Epithelial cell of proximal tubule (primary cell): Measurements from ENCODE around the gene SYNE3. TPM values are rescaled to one million over a fixed set of nuclear protein-coding genes. Genes with fewer than 3 reads are reported as not detected.
"Not testable (repeated sequence)": the region's sequence is repeated elsewhere in the genome, so short reads cannot be mapped to it uniquely, and the experiment has no call there.

ENCODE experiments used
- DNase-seq: peaks from one replicate; pipeline ENCODE4 v3.0.0-alpha.2; 2011; ENCODE audit warnings: low read depth
- H3K4me3 ChIP-seq: 2 replicates; pipeline ENCODE4 v1.5.1; 2011; ENCODE audit warnings: low read depth, mild to moderate bottlenecking, low read length
- total RNA-seq: library from RNA; depleted of rRNA; stranded (reverse); fragments of >200 nt; gene quantifications from 2 replicates; pipeline ENCODE4 v1.2.3, GENCODE V29; 2015
- TF ChIP-seq, protein P1 (sequence below): conservative IDR thresholded peaks from 2 replicates; pipeline ENCODE4 v1.5.1; 2012; ENCODE audit warnings: low read depth, mild to moderate bottlenecking, low read length

Gene SYNE3
- total RNA-seq, 1 donor from 2014 or later = not detected

DNA sequence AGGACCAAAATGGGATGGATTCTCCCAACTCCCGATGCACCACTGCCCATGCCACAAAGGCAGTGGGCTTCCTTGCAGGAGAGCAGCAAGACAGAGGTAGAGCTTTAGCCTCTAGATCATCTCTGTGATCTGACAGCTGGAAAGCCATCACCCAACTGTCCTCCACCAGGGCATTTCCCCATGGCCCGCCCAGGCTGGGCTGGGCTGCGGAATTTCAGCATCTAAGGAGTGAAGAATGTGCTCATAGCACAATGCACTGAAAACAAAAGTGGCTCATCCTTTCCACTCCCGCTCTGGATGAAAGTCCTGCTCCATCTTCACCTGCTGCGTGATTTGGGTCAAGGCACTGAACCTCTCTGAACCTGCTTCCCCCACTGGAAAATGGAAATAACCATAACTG is 5.6 kb downstream of the SYNE3 start:
- TF ChIP-seq, protein P1, sequence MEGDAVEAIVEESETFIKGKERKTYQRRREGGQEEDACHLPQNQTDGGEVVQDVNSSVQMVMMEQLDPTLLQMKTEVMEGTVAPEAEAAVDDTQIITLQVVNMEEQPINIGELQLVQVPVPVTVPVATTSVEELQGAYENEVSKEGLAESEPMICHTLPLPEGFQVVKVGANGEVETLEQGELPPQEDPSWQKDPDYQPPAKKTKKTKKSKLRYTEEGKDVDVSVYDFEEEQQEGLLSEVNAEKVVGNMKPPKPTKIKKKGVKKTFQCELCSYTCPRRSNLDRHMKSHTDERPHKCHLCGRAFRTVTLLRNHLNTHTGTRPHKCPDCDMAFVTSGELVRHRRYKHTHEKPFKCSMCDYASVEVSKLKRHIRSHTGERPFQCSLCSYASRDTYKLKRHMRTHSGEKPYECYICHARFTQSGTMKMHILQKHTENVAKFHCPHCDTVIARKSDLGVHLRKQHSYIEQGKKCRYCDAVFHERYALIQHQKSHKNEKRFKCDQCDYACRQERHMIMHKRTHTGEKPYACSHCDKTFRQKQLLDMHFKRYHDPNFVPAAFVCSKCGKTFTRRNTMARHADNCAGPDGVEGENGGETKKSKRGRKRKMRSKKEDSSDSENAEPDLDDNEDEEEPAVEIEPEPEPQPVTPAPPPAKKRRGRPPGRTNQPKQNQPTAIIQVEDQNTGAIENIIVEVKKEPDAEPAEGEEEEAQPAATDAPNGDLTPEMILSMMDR = no peak
- H3K4me3 ChIP-seq = no peak overlapping the region
- DNase-seq = no peak

GRCh38 chr14:95510344-95510743 is 6.1 kb downstream of the SYNE3 start:
- H3K4me3 ChIP-seq, DNase-seq: not testable (repeated sequence)

DNA sequence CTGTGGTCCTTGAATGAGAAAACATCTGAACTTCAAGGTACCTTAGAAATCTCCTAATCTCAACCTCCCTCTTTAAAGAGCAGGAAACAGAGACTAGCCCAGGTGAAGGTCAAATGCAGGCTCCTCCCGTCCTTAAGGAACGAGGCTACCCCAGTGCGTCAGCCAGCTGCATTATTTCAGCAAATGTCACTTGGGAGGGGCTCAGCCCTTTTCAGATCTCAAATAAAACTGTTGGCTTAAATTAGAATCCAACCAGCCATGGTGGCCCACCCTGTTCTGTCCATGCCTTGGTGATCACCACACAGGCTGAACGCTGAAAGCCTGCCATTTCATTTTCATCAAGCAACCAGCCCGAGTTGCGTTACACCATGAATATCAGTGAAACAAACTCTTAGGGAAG is 7.0 kb downstream of the SYNE3 start:
- TF ChIP-seq, protein P1 = no peak
- no peak for DNase-seq
- no peak overlapping the region for H3K4me3 ChIP-seq

GRCh38 chr14:95508377-95508776 is 8.1 kb downstream of the SYNE3 start:
- TF ChIP-seq, protein P1 = no peak
- DNase-seq = no peak
- no peak overlapping the region for H3K4me3 ChIP-seq

DNA sequence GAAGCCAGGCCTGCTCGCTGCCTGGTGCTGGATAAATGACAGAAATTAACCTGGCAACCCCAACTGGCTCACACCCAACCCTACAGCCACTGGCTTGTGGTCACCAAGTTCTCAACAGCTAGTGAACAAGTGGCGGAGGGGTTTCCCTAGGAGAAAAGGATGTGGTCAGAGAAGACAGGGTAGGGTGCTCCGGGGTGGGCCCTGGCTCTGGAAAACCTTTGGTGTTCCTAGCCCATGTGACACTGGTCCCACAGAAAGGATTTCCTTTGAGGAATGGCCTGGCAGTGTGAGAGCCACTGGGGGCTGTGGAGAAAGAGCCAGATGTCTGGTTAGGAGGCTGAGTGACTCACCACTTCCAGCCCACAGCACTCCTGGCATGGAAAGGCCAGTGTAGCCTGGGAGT is 8.7 kb downstream of the SYNE3 start:
- TF ChIP-seq, protein P1 = no peak
- H3K4me3 ChIP-seq = no peak overlapping the region
- DNase-seq = no peak

GRCh38 chr14:95507174-95507573 is 9.3 kb downstream of the SYNE3 start:
- DNase-seq = no peak
- H3K4me3 ChIP-seq = no peak overlapping the region

DNA sequence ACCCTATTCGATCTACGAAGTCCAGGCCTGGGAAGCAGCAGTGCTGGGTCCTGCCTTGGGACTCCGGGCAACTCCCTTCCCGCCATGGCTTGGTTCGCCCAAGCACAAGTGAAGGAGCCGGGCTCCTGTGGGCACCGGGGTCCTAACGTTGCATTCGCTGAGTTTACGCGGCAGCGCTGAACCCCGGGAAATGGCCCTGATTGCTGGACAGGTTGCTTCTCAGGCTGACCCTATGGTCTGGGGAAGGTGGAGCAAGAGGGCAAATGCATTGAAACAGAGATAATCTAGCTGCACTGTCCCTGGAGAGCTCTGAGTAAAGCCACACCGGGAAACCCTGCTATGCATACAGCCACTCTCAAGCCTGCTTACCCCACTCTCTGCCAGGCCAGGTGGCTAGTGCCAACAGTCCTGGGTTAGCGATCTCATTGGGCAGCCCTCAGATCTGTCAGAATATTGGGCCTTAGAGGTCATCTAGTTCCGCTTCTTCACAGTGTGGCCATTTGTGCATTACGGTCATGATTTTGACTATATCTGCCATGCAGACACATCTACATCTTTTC is 11.3 kb downstream of the SYNE3 start:
- DNase-seq = no peak
- no peak overlapping the region for H3K4me3 ChIP-seq
- TF ChIP-seq, protein P1 = no peak

More at GRCh38 chr14:95507174-95507573, 9.3 kb downstream of the SYNE3 start:
- TF ChIP-seq, protein P1 = no peak
